Endothelial cell (in vitro differentiated cells): ENCODE data around the gene TRAM2. TPM values are rescaled to one million over a fixed set of nuclear protein-coding genes. Genes with fewer than 3 reads are reported as not detected.

Source experiments
- DNase-seq: peaks from one replicate; pipeline ENCODE4 v3.0.0; 2021; ENCODE audit warnings: low spot score
- H3K27ac Mint-ChIP-seq: one replicate; pipeline ENCODE4 v1.8.0; 2021; ENCODE audit warnings: mixed read lengths, inconsistent platforms; ENCODE audit not compliant: unreplicated experiment
- H3K27me3 Mint-ChIP-seq: one replicate; pipeline ENCODE4 v1.8.0; 2021; ENCODE audit warnings: mild to moderate bottlenecking, moderate library complexity, mixed read lengths, inconsistent platforms; ENCODE audit not compliant: unreplicated experiment
- H3K36me3 Mint-ChIP-seq: one replicate; pipeline ENCODE4 v1.8.0; 2021; ENCODE audit warnings: mild to moderate bottlenecking, low read depth, mixed read lengths, inconsistent platforms; ENCODE audit not compliant: unreplicated experiment
- H3K4me1 Mint-ChIP-seq: one replicate; pipeline ENCODE4 v1.8.0; 2021; ENCODE audit warnings: mild to moderate bottlenecking, mixed read lengths, inconsistent platforms; ENCODE audit not compliant: unreplicated experiment
- H3K4me3 Mint-ChIP-seq: one replicate; pipeline ENCODE4 v1.8.0; 2021; ENCODE audit warnings: mild to moderate bottlenecking, mixed read lengths, inconsistent platforms; ENCODE audit not compliant: unreplicated experiment
- H3K9me3 Mint-ChIP-seq: one replicate; pipeline ENCODE4 v1.8.0; 2021; ENCODE audit warnings: mixed read lengths, inconsistent platforms; ENCODE audit not compliant: unreplicated experiment
- total RNA-seq: library from RNA; stranded (reverse); fragmentation: NEBNext Ultra II Directional; extraction: Animal tissue kit (Norgen Biotek cat#: 25700); gene quantifications from one replicate; pipeline ENCODE4 v1.2.1, GENCODE V29; 2021; ENCODE audit not compliant: unreplicated experiment
- TF ChIP-seq, protein P1 (sequence below): fragments of 200-600 bp; sonication (generic); IDR thresholded peaks from one replicate; pipeline ENCODE4 v1.5.0; 2021; ENCODE audit warnings: antibody characterized with exemption; ENCODE audit not compliant: unreplicated experiment

TRAM2 gene
- total RNA-seq, 1 donor from 2014 or later = 29.4 TPM

DNA sequence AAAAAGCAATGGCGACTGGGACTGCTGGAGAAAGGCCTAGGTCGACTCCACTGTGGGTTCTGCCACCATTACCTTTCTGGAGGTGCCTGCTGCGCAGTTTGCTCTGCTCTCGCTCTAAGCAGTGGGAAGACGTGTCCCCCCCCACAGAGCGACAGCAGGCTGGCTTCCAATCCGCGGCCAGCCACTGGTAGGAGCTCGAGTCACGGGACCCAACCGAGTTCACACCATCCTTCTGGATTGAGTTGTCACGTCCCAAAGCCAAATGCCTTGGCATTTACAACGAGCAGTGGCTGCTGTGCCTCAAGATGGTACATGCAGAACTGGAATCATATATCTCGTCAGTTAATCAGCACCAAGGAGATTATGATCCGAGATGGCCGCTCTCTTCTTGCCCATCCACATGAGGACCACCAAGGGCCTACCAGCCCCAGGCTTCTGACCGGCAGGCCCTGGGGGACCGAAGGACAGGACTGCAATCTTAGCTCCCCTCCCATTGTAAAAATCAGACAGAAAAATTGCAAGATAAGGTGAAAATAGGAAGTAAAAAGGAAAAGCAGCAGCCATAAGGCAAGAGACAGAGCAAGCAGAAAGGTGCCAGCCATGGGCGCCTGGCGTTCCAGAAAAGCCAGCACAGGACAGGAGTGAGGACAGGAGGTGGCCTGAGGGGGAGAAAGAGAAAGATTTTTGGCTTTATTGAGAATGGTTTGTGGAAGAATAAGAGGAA is 74.4 kb downstream of the TRAM2 start:
- Mint-ChIP-seq H3K27ac (peak overlapping the region; percentile 83), H3K9me3 (no peaks in the 10 kb centered on the region), H3K27me3 (peaks cover 9% of the 10 kb centered on the region), H3K36me3 (peaks cover 17% of the 10 kb centered on the region), H3K4me1 (peaks cover 26% of the 10 kb centered on the region), H3K4me3 (no peak overlapping the region)
- TF ChIP-seq, protein P1, sequence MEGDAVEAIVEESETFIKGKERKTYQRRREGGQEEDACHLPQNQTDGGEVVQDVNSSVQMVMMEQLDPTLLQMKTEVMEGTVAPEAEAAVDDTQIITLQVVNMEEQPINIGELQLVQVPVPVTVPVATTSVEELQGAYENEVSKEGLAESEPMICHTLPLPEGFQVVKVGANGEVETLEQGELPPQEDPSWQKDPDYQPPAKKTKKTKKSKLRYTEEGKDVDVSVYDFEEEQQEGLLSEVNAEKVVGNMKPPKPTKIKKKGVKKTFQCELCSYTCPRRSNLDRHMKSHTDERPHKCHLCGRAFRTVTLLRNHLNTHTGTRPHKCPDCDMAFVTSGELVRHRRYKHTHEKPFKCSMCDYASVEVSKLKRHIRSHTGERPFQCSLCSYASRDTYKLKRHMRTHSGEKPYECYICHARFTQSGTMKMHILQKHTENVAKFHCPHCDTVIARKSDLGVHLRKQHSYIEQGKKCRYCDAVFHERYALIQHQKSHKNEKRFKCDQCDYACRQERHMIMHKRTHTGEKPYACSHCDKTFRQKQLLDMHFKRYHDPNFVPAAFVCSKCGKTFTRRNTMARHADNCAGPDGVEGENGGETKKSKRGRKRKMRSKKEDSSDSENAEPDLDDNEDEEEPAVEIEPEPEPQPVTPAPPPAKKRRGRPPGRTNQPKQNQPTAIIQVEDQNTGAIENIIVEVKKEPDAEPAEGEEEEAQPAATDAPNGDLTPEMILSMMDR = no peak
- DNase-seq = no peak

DNA sequence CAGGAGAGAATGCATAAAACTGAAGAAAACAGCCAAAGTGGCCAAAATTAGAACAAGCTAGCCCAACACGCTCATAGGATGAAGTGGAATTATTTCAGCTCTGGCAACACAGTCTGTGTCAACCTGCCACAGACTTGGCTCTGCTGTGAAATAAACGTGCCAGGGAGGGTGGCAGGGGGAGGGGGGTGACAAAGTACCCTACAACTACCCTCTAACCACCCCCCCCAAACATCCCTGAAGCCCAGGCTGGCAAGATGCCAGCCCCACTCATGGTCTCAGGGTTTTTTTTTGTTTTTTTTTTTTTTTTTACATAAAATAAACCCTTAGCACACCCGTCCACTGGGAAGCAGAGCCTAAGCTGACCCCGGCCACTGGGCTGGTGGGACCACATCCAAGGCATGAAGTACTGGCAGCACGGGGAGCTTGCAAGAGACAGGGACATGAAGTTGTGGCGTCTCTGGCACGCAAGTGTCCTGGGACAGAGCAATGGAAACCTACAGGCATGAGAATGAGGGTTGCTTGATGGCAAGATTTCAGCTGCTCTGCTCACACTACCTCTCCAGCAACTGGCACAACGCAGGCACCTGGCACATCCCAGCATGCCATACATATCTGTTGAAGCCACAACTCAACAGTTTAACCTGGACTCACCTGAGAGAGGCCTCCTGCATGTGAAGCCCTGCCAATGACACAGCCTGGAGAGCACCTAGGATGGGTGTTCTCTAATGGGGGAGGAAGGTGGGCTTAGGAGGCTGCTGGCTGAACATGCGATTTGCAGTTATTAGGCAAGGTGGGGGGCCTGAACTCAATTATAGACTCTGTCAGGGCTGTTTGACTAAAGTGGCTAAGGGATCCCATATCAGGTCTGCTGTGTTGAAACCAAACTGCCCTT is 76.4 kb downstream of the TRAM2 start:
- TF ChIP-seq, protein P1 = no peak
- peak overlapping the region; percentile 48 for H3K27ac Mint-ChIP-seq
- H3K9me3 Mint-ChIP-seq = no peaks in the 10 kb centered on the region
- peaks cover 9% of the 10 kb centered on the region for H3K27me3 Mint-ChIP-seq
- no peak for DNase-seq
- peaks cover 14% of the 10 kb centered on the region for H3K36me3 Mint-ChIP-seq
- H3K4me3 Mint-ChIP-seq = no peak overlapping the region
- H3K4me1 Mint-ChIP-seq = peaks cover 26% of the 10 kb centered on the region

DNA sequence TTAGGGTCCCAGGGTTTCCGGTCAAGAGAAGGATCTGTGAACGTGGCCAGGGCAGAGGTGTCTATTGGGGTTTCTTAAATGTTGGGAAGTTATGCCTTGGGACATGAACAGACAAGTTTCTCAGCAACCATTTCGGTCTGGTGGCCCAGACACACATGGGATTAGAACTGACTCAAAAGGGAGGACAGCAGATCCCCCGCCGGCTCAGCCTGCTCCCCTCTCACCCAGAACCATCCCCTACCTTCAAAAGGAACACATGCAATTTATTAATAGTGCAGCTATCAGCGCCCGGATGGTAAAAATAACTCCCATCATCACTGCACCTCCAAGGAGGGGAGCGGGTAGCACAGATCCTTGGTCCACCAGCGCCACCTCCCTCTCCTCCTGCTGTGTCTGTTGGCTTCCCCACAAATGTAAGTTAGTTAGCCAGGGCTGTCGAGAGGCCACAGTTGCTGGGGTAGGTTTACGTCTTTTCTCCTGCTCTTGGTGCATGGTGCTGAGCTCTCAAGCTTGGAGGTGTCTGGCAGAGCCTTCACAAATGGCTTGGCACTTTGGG is 77.1 kb downstream of the TRAM2 start:
- Mint-ChIP-seq H3K36me3 (peaks cover 11% of the 10 kb centered on the region), H3K4me3 (no peak overlapping the region), H3K4me1 (peaks cover 25% of the 10 kb centered on the region), H3K9me3 (no peaks in the 10 kb centered on the region), H3K27me3 (peaks cover 10% of the 10 kb centered on the region), H3K27ac (peak overlapping the region; percentile 48)
- DNase-seq = no peak
- TF ChIP-seq, protein P1 = no peak

DNA sequence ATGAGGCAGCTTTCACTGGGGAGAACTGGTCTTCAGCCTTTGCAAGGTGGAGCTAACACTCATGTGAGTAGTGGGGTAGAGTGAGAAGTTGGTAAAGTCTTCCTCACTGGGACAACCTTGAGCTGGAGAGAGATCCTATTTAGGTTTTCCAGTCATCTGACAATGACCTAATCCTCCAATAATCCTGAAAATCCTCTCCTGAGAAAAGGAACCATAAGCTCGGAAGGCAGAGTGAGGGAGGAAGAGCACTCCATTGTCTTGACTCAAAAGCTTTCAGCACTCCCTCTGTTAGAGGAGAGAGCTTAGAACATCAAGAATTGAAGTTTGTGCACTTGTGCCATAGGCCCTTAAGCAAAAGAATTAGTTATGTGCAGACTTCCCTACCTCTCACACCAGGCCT is 77.8 kb downstream of the TRAM2 start:
- peaks cover 22% of the 10 kb centered on the region for H3K4me1 Mint-ChIP-seq
- H3K4me3 Mint-ChIP-seq = no peak overlapping the region

More for the DNA sequence above, 77.8 kb downstream of the TRAM2 start:
- DNase-seq = no peak
- Mint-ChIP-seq H3K27me3 (peaks cover 10% of the 10 kb centered on the region), H3K27ac (peak overlapping the region; percentile 81), H3K9me3 (no peaks in the 10 kb centered on the region), H3K36me3 (peaks cover 9% of the 10 kb centered on the region)
- TF ChIP-seq, protein P1 = no peak
